Stimulated activated CD8-positive, alpha-beta memory T cell treated with anti-CD3 and anti-CD28 coated beads, Interleukin-15, amount 100 ng/mL, for 1 hour (primary cell): ENCODE results near the gene PRPS1.
"Not testable (repeated sequence)": the region's sequence is repeated elsewhere in the genome, so short reads cannot be mapped to it uniquely, and the experiment has no call there.

Experiments
- DNase-seq: peaks from one replicate; pipeline ENCODE4 v3.0.0-alpha.2; 2020; ENCODE audit warnings: low read depth

PRPS1 gene

DNA sequence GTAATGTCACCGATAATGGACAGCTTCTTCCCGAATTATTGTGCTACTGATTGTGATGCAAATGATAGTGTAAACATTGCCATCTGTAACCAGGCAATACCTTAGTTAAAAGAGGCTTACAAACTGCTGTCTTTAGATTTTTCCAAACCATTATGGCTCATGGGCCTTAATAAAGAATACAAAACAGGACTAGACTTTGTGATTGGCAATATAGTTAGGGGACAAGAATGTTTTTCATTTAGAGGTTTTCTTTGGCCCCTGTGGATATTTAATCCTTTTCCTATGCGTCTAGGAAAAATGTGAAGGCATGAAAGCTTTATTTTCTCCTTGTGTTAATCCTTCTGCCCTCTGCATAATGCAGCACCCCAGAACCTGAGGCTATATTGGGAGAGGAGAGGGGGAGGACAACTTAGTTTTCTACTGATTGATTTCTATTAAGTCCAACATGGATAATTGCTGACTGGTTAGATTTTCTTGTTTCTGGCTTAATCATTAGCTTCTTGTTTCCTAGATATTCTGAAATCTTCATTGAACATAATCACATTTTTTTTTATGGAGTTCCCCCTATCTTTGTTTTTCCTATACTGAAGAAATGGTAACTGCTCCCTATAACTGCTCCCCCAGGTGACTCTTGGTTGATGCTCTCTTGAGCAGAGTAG lies 1.9 kb downstream of the PRPS1 start:
- DNase-seq, result no peak

DNA sequence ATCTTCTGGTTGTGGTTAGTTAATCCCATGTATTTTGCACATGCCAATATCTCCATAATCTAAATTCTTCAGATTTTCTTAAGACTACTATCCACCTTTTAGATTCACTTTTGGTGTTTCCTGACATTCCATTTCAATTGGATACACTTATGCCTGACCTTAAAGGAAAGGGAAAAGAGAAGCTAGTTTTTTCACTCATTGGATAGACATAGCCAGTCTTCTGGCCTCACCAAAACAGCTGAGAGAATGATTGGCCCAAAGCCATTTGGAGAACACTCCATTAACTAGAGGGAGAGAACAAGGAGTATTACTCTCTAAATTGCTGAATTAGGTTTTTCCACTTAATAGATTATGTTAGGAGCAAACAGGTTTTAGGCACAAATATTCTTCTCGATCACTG lies 4.0 kb downstream of the PRPS1 start:
- DNase-seq, result no peak

DNA sequence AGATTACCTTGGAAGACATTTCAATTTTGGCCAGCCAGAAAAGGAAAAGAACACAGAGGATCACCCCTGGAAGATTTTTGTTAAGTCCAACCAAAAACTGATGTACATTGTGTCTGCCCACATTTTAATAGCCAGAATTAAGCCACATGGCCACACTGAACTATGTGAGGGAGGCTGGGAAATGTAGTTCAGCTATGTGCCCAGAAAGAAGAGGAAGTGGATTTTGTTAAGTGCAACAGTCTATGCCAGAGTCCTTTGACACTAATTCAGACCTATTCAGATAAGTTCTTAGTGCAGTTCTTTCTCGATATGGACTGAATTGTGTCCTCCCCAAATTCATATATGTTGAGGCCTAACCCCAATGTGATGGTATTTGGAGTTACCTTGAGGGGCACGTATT lies 18.4 kb downstream of the PRPS1 start:
- DNase-seq, result no peak

DNA sequence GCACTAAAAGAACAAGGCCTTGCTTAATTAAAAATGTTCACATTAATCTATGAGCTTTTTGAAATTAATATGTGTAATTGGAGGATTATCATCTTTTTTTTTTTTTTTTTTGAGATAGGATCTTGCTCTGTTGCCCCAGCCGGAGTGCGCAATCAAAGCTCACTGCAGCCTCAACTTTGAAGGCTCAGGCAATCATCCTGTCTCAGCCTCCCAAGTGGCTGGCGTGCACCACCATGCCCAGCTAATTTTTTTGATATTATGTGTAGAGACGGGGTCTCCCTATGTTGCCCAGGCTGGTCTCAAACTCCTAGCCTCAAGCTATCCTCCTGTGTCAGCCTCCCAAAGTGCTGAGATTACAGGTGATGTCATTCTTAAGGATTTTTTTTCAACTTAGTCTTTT lies 20.0 kb downstream of the PRPS1 start:
- DNase-seq, result no peak

DNA sequence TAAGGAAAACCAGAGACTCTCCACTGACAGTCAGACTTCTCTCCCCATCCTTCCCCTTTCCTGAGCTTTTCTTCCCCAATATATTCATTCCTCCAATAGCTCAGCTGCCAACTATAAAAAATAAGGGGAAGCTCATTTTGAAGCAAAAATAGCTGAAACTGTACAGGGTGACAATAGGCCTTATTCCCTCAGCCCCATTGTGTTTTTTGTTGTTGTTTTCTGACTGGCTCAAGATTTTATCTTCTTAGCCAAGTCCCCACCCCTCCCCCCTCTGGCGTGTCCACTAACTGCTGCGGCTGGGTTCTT lies 26.2 kb downstream of the PRPS1 start:
- DNase-seq, result no peak

DNA sequence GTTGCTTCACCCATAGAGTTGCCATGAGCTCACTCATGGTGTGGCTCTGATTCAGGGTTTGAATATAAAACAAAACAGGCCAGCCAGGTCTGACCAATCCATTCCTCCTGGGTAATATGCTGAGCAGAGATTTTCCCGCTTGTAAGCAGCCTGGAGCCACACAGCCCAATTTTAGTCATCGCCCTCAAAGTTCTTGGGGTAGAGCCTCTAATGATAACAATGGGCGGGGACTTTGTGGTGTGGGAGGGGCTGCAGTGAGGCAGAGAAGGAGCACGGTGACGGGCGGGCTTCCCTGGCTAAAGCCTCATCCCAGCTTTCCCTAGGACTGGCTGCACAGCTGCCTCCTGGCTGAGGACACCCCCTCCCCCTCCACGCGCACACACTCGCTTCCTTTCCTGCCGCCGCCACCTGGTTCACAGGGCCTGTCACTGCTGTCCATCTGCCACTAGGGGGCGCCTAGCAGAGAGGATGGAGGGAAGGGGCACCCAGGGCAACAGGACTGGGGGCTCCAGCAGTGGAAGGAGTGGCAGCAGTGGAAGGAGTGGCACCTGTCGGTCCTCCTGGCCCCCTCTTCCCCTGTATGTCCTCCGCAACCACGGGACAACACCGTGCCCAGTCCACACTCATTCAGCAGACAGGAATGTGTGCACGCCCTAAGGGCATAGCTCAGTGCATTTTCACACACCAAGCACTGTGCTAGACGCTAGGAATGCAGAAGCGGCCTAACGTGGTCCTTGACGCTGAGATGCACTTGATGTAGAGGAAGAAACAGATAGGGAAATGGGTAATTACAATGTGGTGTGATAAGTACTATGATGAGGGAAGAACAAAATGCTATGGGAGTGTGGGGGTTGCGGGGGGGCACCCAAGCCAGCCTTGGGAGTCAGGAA lies 26.8 kb downstream of the PRPS1 start:
- no peak for DNase-seq

DNA sequence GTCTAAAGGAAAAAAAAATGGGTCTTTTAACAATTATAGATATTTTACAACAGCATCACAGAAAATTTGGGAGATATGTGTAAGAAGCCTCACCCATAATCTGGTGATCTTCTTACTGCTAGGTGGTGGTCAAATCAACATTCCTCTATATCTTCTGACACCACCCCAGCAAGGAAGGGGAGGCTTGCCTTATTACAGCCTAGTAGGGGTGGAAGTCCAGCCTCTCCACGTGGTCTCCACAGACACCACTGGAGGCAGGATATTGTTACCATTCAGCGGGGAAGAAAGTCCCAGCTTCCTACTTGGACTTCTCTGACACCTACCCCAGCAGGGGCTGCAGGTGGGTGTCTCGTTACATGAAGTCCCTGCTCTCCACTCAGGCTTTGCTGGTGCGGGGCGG lies 28.7 kb downstream of the PRPS1 start:
- no peak for DNase-seq

DNA sequence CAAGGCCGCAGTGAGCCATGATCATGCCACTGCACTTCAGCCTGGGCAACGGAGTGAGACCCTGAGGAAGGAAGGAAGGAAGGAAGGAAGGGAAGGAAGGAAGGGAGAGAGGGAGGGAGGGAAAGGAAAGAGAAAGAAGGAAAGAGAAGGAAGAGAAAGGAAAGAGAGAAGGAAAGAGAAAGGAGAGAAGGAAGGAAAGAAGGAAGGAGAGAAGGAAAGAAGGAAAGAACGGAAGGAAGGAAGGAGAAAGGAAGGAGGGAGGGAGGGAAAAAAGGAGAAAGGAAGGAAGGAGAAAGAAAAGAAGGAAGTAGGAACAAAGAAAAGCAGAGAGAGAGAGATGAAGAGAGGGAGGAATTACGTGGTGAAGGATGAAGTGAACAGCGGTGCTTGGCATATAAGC lies 30.4 kb downstream of the PRPS1 start:
- DNase-seq, result no peak

DNA sequence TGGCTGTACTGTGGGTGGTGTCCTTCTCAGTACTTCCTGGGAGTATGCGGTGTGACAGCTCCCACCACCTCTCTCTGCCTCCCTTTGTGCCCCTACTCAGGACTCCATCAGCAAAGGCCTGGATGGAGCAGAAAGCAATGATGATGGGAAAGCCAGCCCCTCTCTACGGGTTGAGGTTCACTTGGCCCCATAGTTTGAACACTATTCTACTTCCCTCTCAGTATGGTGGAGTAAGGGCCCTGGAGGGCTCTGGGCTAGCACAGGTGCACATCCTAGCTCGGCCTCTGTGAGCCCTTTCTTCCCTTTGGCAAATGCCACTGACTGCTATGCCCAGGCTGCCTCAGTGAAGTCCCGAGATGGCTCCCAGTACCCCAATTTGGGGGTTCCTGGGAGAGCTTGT lies 31.0 kb downstream of the PRPS1 start:
- no peak for DNase-seq

DNA sequence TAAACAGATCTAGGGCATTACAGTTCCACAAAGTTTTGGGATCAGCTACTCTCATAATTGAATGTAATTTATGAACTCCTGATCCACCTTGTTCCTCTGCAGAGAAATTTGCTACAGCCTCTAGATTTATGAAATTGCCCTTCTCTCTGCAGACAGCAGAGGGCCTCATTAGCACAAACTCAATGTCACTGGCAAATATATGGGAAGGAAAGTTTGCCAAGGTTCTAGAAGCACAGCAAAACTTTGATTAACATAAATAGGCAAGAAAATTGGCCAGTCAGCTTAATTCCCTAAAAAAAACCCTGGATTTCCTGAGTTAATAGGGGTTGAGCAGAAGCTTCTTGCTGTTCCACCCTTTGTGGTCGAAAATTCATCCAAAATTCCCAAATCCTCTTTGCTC lies 31.5 kb downstream of the PRPS1 start:
- no peak for DNase-seq

DNA sequence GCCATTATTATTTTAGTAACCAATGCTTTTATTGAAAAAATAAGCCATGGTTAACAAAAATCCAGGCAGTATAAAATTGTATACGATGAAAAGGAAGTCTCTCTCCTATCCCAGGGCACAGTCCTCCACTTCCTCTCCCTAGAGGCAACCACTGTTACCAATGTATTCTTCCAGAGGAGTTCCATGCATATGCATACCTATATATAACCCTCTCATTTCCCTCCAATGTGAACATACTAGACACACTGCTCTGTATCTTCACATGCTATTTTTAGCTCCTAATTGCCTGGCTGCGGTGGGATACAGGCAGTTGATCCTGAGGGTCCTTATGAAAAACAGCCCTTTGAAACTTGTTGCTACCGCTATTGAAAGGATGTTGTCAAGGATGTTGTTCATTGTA lies 33.8 kb downstream of the PRPS1 start:
- DNase-seq, result no peak

DNA sequence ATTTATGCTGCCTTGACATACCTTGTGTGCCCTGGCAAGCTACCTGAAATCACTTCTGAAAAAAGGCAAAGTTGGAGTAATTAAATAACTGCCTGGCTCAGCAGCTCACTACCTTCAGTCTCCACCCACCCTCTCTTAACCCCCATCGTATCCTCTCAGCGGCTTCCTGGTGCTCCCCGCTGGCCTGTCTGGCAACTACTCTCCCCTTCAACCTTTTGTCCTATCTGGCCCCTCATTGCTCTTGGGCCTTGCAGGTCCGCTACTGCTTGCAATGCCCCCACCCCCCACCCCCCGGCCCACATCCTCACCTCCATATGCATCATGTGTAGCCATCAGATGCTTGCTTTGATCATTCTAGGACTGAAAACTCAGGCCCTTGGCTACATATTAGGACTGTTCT lies 34.5 kb downstream of the PRPS1 start:
- DNase-seq, result no peak

DNA sequence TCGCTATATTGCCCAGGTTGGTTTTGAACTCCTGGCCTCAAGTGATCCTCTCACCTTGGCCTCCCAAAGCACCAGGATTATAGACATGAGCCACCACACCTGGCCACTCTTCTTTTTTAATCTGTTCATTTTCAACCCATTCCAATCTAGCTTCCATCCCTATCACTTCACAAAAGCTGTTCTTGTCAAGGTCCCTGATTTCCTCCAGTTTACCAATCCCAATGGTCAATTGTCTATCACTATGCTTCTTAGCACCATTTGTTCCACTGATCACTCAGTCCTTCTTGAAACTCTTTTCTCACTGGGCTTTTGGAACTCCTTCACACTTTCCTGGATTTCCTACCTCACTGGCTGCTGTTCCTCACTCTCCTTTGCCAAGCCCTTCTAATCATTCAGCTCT lies 38.6 kb downstream of the PRPS1 start:
- no peak for DNase-seq

DNA sequence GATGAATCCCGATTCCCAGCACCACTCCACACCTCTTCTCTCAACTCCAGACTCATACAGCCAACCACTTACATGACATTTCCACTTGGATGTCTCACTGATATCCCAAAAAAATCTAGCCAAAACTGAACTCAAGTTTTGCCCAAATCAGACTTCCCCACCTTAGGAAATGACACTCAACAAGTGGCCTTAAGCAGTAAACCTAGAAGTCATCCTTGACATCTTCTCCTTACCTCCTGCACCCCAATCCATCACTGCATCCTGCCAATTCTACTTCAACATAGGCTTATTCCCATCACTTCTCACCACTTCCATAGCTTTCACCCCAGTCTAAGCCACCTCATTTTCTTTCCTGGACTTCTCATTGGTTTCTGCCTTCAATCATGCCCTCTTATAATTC lies 39.1 kb downstream of the PRPS1 start:
- DNase-seq, result no peak

DNA sequence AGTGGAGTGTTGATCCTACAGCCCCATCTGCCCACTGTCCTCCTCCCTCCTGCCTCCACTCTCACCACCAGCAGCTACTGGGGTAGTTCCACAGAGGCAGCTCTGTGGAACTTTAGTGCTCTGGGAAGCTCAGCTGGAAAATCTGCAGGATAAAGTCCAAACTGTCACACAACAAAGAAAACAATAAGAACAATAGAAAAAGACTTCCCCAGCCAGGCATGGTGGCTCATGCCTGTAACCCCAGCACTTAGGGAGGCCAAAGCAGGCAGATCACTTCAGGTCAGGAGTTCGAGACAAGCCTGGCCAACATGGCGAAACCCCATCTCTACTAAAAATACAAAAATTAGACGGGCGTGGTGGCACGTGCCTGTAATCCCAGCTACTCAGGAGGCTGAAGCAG lies 40.4 kb downstream of the PRPS1 start:
- DNase-seq, result not testable (repeated sequence)

DNA sequence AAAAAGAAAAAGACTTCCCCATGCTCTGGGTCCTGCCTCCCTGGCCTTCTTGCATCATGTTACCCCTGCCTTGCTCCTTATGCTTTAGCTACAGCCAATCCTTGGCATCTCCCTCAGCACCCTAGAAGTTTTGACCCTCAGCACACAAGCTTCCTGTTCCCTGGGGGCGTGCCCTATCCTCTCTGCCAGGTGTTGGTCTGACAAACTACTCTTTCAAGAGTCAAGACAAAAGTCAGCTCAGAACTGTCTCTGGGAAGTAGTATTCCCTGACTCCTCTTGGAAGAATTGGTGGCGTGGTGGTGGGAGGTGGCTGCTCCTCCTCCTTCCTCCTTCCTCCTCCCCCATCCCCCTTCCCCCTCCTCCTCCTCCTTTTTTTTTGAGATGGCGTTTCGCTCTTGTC lies 41.0 kb downstream of the PRPS1 start:
- DNase-seq, result no peak

DNA sequence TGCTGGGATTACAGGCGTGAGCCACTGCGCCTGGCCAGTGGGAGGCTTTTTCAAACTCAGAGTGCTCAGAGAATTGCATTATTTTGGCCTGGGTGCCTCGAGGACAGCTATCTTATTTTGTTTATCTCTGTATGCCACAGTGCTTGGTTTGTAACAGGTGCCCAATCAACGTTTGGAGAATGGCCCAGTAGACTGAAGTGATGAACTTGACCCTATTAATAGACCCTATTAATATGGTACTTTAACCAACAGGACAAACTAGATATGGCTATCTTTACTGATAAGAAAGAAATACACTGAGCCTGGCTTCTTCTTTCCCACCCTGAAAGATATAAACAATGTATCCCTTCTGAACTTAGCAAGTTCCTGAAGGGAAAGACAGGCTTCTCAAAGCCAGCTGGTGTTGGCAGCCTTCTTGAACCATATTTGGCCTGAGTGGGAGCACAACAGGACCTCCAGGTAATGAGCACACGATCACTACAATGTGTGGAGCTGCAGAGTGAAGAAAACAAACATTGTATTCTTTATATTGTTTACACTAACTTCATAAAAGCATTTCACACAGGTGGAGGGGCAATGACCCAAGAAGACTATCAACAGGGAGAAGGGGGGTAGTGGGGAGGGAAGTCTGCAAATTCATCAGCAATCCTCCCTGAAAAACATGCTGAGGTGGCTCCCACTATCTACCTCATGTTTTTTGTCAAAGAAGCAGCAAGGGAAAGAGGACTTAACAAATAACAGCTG lies 41.7 kb downstream of the PRPS1 start:
- no peak for DNase-seq

DNA sequence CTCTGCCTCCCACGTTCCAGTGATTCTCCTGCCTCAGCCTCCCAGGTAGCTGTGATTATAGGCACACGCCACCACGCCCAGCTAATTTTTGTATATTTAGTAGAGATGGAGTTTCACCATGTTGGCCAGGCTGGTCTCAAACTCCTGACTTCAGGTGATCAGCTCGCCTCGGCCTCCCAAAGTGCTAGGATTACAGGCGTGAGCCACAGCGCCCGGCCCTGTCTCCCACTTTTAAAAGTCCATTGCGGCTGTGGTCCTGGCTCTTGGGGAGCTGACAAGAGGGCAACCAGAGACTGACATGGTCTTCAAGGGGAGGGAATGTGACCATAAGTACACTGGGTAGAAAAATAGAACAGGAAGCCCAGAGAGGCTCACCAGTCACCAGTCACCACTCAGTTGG lies 42.9 kb downstream of the PRPS1 start:
- DNase-seq, result not testable (repeated sequence)

DNA sequence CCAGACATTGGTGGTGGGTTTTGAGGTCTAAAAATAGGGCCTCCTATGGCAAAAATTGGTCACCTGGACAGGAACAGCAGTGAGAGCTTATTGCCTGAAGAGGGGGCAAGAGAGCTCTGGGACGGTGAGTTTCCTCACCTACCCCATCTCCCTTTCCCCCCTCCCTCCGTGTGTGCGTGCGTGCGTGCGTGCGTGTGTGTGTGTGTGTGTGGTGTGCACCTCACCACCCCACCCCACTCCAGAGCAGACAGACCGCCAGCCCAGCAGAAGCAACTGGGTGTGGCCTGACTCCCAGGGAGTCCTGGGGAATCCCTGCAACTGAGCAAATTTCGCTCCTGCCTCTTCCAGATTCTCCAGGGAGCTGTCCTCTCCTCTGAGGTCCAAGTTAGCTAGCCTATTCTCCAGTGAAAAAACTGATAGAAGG lies 44.7 kb downstream of the PRPS1 start:
- DNase-seq, result no peak

DNA sequence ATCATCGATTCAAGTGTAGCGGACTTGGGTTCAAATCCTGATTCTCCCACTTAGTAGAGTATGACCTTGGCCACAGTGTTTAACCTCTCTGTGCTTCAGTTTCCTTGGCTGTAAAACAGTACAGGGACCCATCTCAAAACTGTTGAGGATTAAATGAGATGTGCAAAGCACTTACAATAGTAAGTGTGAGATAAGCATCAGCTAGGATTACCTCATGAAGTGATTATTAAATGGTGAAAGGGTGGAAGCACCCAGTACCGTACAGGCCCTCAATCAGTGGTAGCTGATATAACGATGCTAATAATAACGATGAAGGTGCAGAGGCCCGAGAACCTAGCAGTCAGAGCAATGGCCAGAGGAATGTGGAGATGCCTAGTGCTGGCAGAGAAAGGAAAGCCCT lies 45.1 kb downstream of the PRPS1 start:
- no peak for DNase-seq

DNA sequence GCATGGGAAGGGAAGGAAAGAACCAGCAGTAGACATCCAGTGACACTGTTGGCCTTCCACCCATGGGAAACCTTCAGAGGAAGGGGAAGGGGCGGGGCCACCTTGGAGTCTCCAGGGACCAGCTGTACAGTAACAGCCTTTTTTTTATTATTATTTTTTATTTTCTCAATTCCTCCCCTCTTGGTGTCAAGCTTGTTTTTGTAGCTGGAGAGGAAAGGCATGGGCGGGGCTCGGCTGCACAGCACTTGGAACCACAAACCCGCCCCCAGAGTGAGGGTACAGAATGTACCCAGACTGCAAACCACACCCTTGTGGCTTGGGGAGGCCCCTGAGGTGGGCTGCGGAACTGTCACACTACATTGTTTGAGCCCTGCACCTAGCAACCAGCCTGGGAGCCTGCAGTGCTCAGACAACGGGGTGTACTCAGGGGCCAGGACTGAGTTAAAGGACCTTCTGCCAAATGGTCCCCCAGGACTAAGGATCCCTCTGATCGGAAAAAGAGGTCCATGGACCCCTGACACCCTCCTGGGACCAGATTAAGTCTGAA lies 45.7 kb downstream of the PRPS1 start:
- DNase-seq, result peak; percentile 71

DNA sequence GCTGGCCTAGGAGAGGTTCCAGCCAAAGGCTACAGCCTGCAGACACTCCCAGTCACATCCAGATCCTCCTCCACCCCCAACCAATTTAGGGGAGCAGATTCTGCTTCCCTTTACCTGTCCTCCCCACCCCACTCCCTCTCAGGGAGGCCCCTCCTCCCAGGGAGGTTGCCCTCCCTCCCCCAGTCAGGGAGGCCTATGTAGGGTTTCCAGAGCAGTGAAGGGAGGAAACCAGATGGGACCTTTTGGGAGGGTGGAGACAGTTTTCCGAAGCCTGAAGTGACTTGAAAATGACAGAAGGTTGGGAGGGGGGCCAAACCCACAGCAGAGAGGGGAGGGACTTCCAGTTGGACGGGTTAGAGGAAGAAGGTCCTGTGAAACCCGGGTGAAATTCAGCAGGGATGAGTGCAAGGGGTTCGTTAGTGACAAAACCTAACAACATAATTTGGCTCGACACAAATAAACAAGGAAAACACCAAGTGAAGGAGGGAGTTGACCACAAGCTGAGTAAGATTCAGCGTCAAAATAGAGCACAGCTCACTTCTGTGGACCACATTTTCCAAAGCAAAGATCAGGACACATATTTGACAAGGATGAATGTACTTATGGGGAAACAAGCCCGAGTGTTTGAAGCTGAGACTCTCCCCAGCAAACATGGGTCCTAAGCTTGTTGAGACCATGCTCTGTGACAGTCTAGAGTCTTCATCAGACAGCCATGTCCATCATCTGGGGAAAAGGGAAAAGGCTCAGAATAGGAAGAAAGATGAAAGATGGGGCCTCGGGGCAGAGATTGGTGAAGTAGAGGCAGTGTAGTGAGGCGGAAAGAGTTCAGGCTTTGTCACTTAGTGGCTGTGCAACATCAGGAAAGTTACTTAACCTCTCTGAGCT lies 46.4 kb downstream of the PRPS1 start:
- DNase-seq, result no peak
